ENCODE results near the gene CHST15.

CHST15 gene

GRCh38 chr10:124010563-124011131 is 82.8 kb downstream of the CHST15 start:
- DNase-seq (ENCODE audit: low read depth) = no peak

GRCh38 chr10:124010024-124010423 is 83.4 kb downstream of the CHST15 start:
- DNase-seq (ENCODE audit: low read depth) = no peak

- DNase-seq (ENCODE audit: low read depth) = no peak
Measured at GRCh38 chr10:124009231-124010015, 84.0 kb downstream of the CHST15 start.

GRCh38 chr10:124008681-124009080 is 84.7 kb downstream of the CHST15 start:
- DNase-seq (ENCODE audit: low read depth) = no peak

- DNase-seq (ENCODE audit: low read depth) = no peak
Measured at GRCh38 chr10:124008187-124008586, 85.2 kb downstream of the CHST15 start.

GRCh38 chr10:124007773-124008145 is 85.6 kb downstream of the CHST15 start:
- DNase-seq (ENCODE audit: low read depth) = no peak

- no peak for DNase-seq (ENCODE audit: low read depth)
Measured at GRCh38 chr10:124007102-124007772, 86.2 kb downstream of the CHST15 start.

- DNase-seq (ENCODE audit: low read depth) = no peak
Measured at GRCh38 chr10:124006526-124006925, 86.9 kb downstream of the CHST15 start.

GRCh38 chr10:124005991-124006392 is 87.4 kb downstream of the CHST15 start:
- no peak for DNase-seq (ENCODE audit: low read depth)

- no peak for DNase-seq (ENCODE audit: low read depth)
Measured at GRCh38 chr10:124005091-124005490, 88.3 kb downstream of the CHST15 start.

GRCh38 chr10:124004663-124005004 is 88.8 kb downstream of the CHST15 start:
- DNase-seq (ENCODE audit: low read depth) = no peak

- no peak for DNase-seq (ENCODE audit: low read depth)
Measured at GRCh38 chr10:124003871-124004662, 89.3 kb downstream of the CHST15 start.

- DNase-seq (ENCODE audit: low read depth) = no peak
Measured at GRCh38 chr10:124003481-124003870, 89.9 kb downstream of the CHST15 start.

GRCh38 chr10:124003070-124003419 is 90.4 kb downstream of the CHST15 start:
- no peak for DNase-seq (ENCODE audit: low read depth)

GRCh38 chr10:124002391-124003069 is 90.9 kb downstream of the CHST15 start:
- no peak for DNase-seq (ENCODE audit: low read depth)

- DNase-seq (ENCODE audit: low read depth) = no peak
Measured at GRCh38 chr10:124001391-124002148, 91.8 kb downstream of the CHST15 start.

- DNase-seq (ENCODE audit: low read depth) = no peak
Measured at GRCh38 chr10:124000792-124001201, 92.6 kb downstream of the CHST15 start.

- DNase-seq (ENCODE audit: low read depth) = no peak
Measured at GRCh38 chr10:123999956-124000615, 93.3 kb downstream of the CHST15 start.

GRCh38 chr10:123999261-123999660 is 94.1 kb downstream of the CHST15 start:
- DNase-seq (ENCODE audit: low read depth) = no peak

GRCh38 chr10:123998197-123999141 is 94.9 kb downstream of the CHST15 start:
- DNase-seq (ENCODE audit: low read depth) = no peak

Data from activated gamma-delta T cell treated with anti-CD3 and anti-CD28 coated beads, Interleukin-2, amount 50 U/mL, for 16 hours (primary cell).